ENCODE results near the gene MAP2K6. TPM values are rescaled to one million over a fixed set of nuclear protein-coding genes. Genes with fewer than 3 reads are reported as not detected.

Gene MAP2K6
- total and polyA plus RNA-seq, 2 of the 8 experiments (the other 6 are each of a cell fraction or from before 2014, with no cell fraction given): 11.0 to 44.1 TPM

GRCh38 chr17:69455040-69455439 lies 40.5 kb downstream of the MAP2K6 start (continued):
- TF ChIP-seq RXRA (IDR thresholded peaks at IDR 0.05; ENCODE audit: insufficient read depth, low read depth, low read length) (no peak), CBX5 (IDR thresholded peaks at IDR 0.05; ENCODE audit: low read depth, low read length) (no peak), CEBPB (IDR thresholded peaks at IDR 0.05; ENCODE audit: low read depth, low read length) (no peak), RNF2 (IDR thresholded peaks at IDR 0.05; ENCODE audit: borderline replicate concordance, low read depth, low read length, missing control alignments, poor library complexity, severe bottlenecking) (no peak)

Data from H1 (cell line).